BJ (cell line): ENCODE measurements around the gene ACOX3. TPM values are rescaled to one million over a fixed set of nuclear protein-coding genes. Genes with fewer than 3 reads are reported as not detected.
"Not testable (repeated sequence)": the region's sequence is repeated elsewhere in the genome, so short reads cannot be mapped to it uniquely, and the experiment has no call there.

ENCODE experiments used
- CTCF ChIA-PET: fragments of 350-600 bp; formaldehyde crosslinking; extraction: SDS; loops from one replicate; lab custom pipeline; 2021; ENCODE audit warnings: antibody characterized with exemption, inconsistent platforms; lab: Yijun Ruan, JAX
- POLR2A ChIA-PET: fragments of 300-600 bp; sonication (Branson Sonifier 250); formaldehyde crosslinking; extraction: SDS; loops from one replicate; lab custom pipeline; 2021; ENCODE audit warnings: antibody characterized with exemption; lab: Charles Lee
- DNase-seq: peaks from one replicate; pipeline ENCODE4 v3.0.0-alpha.2; 2011; ENCODE audit warnings: low read depth
- H3K27me3 ChIP-seq: 2 replicates; pipeline ENCODE4 v1.6.0; 2011; ENCODE audit warnings: low read length; ENCODE audit not compliant: control insufficient read depth, insufficient read depth
- H3K36me3 ChIP-seq: 2 replicates; pipeline ENCODE4 v1.5.1; 2011; ENCODE audit warnings: low read length; ENCODE audit not compliant: control insufficient read depth, insufficient read depth
- H3K4me3 ChIP-seq: 2 replicates; pipeline ENCODE4 v1.5.1; 2011; ENCODE audit warnings: low read depth, mild to moderate bottlenecking, control low read depth, low read length
- CTCF ChIP-seq: IDR thresholded peaks from 2 replicates; pipeline ENCODE4 v1.5.1; 2011; ENCODE audit warnings: low read depth, mild to moderate bottlenecking, control low read depth, inconsistent platforms, low read length, moderate library complexity; ENCODE audit not compliant: insufficient read depth
- polyA plus RNA-seq: library from polyadenylated mRNA; depleted of rRNA; stranded (reverse); fragments of >200 nt; gene quantifications from 2 replicates; pipeline ENCODE4 v1.2.3, GENCODE V29; 2011

ACOX3 gene
- polyA plus RNA-seq, 1 experiment: 10.2 TPM

- TF ChIP-seq CTCF: no peak
- no peak overlapping the region for H3K4me3 ChIP-seq
- no peaks in the 10 kb centered on the region for H3K27me3 ChIP-seq
- no peaks in the 10 kb centered on the region for H3K36me3 ChIP-seq
- DNase-seq: no peak
- ChIA-PET POLR2A (no interaction called here), CTCF (no interaction called here)
These were observed 17.7 kb downstream of the ACOX3 start for GRCh38 chr4:8422786-8423185.

- Histone ChIP-seq H3K4me3 (no peak overlapping the region), H3K27me3 (no peaks in the 10 kb centered on the region), H3K36me3 (no peaks in the 10 kb centered on the region)
- CTCF ChIA-PET: no interaction called here
- POLR2A ChIA-PET: no interaction called here
- no peak for DNase-seq
- TF ChIP-seq CTCF: no peak
These were observed 18.2 kb downstream of the ACOX3 start for GRCh38 chr4:8422327-8422726.

GRCh38 chr4:8420151-8420550 lies 20.4 kb downstream of the ACOX3 start:
- POLR2A ChIA-PET, H3K4me3 ChIP-seq, H3K36me3 ChIP-seq, H3K27me3 ChIP-seq, DNase-seq: not testable (repeated sequence)
- CTCF ChIA-PET: interaction anchor here (0.6 to 1.5 kb wide), 6 partner anchors 9 to 178 kb away, joined by 4 to 7 read pairs (median 4); no protein-coding TSS in a partner anchor

GRCh38 chr4:8419222-8420041 lies 21.1 kb downstream of the ACOX3 start:
- POLR2A ChIA-PET: no interaction called here
- no peak overlapping the region for H3K4me3 ChIP-seq
- H3K27me3 ChIP-seq: no peaks in the 10 kb centered on the region
- CTCF ChIA-PET: interaction anchor here (0.6 to 1.9 kb wide), 6 partner anchors 9 to 243 kb away, joined by 3 to 7 read pairs (median 4); no protein-coding TSS in a partner anchor
- DNase-seq: no peak
- no peak for TF ChIP-seq CTCF
- H3K36me3 ChIP-seq: peaks cover 10% of the 10 kb centered on the region

GRCh38 chr4:8417071-8417614 lies 23.4 kb downstream of the ACOX3 start:
- peaks cover 22% of the 10 kb centered on the region for H3K36me3 ChIP-seq
- DNase-seq: no peak
- H3K4me3 ChIP-seq: no peak overlapping the region
- ChIA-PET POLR2A (no interaction called here), CTCF (interaction anchor here (1.6 to 1.7 kb wide), 2 partner anchors 175 to 180 kb away, joined by 3 to 4 read pairs; no protein-coding TSS in a partner anchor)
- H3K27me3 ChIP-seq: no peaks in the 10 kb centered on the region
- TF ChIP-seq CTCF: no peak
